ENCODE results near the gene NDST1.

NDST1 gene

DNA sequence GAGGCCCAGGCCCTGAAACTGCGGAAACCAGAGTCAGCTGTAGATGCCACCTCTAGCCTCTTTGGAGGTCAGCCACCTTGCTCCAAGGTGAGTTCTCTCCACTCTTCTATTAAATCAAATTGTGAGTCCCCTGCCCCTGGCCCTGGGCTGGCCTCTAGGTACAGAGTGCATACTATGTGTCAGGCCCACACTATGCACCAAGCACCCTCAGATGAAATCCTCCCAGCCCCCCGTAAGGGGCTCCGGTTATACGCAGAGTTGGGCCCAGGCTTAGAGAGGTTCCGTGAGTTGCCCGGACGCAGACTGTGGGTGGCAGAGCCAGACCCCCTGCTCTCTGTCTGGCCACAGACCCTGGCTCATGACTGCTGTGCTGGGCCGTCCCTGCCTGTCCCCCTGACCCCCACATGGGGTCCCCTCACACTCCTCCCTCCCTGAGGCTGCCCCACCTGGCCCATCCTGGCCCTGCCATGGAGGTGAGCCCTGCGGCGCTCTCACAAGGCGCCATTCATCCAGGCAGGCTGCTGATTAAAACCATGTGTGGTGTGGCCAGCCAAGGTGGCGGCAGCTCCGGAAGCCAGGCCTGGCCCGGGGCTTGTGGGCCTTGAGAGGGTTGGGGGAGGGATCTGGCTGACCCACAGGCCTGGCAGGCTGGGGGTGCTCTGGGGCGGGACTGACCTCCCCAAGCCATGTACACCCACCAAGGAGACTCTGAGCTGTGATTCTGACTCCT, 67.1 kb downstream of the NDST1 start:
- DNase-seq, result no peak

DNA sequence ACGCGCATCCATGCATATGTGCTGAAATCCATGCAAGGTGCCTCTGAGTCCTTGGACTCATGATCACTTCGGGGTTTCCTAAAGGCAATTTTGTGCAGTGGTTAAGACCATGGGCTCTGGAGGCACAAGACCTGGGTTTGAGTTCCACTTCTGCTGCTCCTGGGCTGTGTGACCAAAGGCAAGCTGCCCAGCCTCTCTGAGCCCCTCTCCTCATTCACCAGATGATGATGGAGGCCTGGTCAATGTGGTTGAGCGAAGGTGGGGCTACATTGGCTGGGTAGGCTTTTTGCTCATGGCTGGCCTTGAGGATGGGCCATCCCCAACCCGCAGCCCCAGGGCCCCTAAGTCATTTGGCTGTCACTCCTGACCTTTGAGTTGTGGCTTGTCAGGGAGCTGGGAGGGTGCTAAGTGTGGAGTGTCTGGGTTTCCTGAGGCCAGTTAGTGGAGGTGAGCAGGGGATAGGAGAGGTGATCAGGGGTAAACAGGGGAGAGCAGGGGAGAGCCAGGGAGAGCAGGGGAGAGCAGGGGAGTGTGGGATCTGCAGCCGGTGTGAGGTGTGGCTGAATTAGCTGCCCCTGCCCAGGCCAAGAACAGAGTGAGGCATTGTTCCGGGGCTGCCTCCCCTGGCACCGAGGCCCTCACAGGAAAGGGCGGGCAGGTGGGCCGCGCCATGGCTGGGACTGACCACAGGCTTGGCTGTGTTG, 68.0 kb downstream of the NDST1 start:
- no peak for DNase-seq

DNA sequence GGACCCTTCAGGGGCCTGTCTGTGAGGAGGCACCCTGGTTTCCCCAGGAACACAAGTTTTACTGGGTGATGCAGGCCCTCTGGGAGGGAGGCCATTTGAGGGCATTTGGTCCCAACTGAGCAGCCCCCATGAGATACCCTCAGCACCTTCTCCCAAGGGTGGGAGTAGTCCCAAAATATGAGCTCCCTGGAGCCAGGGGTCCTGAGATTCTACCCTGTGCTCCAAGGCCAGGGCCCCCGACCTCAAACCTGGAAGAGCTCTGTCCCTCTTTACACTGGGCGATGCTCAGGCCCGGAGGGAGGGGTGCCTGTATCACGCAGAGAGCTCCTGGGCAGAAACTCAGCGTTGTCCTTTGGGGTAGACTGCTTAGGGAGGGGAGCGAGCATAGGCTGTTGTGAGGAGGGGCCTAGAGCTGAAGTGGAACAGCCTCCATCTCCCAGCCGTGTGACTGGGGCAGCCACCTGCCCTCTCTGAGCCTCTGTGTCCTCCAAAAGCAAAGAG, 68.6 kb downstream of the NDST1 start:
- no peak for DNase-seq

DNA sequence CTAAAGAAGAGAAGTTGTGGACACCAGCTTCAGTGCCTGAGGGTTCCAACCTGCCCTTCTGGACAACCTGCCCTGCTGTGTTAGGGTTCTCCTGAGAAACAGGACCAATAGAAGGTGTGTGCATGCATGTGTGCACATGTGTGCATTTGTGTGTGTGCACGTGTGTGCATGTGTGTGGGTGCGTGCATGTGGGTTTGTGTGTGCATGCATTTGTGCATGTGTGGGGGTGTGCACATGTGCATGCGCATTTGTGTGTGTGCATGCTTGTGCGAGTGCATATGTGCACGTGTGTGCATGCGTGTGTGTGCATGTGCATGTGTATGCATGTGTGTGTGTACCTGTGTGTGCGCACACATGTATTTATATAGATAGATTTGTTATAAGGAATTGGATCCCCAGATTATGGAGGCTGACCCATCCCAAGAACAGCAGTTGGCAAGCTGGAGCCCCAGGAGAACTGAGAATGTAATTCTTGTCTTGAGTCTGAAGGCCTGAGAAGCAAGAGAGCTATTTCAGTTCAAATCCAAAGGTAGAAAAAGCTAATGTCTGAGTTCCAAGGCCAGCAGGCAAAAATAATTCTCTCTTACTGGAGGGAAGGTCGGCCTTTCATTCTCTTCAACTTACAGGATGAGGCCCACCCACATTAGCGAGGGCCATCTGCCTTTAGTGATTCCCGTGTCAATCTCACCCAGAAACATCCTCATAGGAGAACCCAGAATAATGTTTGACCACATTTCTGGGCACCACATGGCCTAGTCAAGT, 69.6 kb downstream of the NDST1 start:
- no peak for DNase-seq

DNA sequence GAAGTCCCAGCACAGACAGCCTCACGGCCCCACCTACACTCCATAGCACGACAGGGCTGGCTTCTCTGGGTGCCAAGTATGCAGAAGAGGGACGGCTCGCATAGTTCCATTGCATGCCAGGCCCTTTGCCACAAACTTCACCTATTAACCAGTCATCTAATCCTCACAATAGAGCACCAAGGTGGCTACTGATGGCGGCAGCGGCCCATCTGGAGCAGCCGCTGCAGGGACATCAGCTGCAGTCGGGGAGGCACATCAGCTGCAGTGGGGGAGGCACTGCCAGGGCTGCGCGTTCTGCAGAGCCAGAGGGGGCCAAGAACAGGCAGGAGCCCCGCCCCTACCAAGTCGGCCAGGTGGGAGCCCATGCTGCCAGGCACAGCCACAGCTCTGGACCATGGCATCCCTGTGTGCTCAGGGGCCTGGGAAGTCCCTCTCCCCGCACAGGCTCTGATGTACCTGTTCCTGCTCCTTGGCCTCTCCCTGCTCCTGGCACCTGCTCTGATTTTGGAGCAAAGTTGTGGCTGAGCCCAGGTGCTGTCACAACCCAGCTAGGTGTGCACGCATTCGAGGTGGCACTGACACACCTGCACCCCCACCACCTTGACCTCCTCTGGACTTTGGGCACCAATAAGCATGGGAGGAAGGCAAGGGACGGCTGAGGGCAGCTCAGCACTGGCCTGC, 71.0 kb downstream of the NDST1 start:
- no peak for DNase-seq

DNA sequence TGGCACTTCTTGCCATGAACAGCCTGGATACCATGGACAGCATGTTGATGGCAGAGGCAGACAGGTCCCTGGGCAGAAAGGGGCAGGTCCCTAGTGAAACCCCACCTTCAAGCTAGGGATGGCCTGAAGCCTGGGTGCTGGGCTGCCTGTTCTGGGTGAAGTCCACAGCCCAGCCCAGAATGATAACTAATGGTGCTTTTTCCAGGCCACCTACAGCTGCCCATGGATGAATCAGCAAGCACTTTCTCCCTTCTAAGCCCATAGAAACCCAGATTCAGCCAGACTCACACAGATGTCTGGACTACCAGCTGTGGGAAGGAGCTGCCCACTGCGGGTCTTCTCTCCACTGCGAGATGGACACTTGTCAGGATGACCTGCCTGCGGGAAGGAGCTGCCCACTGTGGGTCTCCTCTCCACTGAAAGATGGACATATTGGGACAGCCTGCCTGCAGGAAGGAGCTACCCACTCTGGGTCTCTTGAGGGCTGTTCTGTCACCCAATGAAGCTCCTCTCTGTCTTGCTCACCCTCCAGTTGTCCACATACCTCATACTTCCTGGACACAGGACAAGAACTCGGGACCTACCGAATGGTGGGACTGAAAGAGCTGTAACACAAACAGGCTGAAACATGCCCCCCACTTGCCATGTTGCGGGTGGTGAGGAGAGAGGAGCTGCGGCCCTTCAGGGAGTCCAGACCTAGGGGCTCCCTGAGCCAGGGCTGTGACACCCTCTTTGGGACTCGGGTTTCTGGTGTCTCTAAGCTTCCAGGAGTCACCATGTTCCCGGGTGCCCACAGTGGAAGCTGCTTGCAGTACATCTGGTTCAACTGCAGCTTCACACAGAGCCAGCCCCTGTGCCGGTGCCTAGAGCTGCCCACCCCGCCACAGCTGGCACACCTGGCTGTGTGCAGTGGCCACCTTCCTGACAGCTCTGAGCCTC, 71.8 kb downstream of the NDST1 start:
- DNase-seq, result no peak

DNA sequence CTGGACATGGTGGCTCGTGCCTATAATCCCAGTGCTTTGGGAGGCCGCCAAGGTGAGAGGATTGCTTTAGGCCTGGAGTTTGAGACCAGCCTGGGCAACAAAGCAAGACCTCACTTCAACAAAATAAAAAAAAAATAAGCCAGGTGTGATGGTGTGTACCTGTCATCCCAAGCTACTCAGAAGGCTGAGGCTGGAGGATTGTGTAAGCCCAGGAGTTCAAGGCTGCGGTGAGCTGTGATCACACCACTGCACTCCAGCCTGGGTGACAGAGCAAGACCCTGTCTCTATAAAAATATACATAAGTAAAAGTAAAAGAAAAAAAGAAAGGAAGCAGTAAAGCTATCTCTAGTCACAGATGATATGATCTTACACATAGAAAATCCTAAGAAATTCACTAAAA, 73.0 kb downstream of the NDST1 start:
- DNase-seq, result no peak

DNA sequence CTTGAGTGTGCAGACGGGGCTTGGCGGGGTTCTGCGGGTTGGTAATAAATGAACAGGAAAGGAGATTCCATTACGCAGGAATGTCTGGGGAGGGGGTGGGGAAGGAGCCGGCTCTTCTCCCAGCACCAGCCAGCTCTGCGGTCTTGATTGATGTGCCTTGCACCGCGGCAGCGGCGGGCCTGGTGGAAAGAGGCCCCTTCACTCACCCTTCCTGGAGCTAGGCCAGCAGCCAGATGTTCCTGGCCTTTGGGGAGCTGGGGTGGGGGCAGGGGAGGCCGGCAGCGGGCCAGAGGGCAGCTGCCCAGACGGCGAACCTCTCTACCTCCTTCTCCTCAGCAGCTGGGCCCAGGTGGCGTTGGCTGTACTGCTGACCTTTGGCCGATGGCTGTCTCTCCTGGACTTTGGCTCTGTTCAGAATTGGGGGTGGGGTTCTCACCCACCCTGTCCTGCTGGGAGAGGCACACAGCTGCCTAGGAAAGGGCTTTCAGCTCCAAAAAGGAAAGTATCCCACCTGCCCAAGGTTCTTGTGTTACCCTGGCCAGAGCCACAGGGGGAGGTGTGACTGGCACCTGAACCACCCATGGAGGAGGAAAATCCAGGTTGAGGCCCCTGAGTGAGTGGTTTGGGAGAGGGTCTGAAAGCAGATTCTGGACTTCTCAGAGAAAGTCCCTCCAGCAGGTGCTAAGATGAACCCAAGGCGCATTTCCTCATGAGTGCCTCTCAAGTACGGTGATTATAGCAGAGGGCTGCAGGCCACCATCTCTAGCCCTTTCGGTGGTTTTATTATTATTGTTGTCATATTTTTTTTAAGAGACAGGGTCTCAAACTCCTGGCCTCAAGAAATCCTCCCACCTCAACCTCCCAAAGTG, 74.5 kb downstream of the NDST1 start:
- no peak for DNase-seq

DNA sequence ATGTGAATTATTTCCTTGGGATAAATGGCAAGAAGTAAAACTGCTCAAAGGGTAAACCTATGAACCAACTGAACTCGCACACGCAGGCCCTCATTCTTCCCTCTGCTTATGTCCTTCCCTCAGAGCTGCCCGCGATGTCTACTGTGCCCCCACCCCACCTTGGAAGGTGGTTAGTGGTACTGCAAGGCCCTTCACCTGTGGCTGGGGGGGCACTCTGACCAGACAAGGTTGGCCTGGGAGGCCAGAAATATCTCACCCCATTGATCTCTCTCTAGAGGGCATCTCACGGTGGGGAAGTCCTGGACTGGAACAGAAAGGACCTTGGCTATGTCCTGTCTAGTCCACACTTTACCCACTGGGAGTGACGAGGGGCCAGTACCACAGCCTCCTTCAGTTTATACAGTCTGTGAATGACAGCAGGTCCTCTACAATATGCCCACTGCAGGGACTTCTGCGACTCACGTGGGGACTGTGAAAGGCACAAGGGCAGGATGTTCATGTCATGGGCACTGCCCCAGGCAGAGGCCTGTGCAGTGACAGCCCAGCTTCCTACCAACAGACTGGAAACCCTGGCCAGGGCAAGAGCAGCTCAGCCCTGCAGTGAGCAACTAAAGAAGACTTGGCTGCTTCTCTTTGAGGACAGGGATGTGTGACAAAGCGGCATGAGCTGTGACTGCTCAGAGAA, 75.8 kb downstream of the NDST1 start:
- no peak for DNase-seq

DNA sequence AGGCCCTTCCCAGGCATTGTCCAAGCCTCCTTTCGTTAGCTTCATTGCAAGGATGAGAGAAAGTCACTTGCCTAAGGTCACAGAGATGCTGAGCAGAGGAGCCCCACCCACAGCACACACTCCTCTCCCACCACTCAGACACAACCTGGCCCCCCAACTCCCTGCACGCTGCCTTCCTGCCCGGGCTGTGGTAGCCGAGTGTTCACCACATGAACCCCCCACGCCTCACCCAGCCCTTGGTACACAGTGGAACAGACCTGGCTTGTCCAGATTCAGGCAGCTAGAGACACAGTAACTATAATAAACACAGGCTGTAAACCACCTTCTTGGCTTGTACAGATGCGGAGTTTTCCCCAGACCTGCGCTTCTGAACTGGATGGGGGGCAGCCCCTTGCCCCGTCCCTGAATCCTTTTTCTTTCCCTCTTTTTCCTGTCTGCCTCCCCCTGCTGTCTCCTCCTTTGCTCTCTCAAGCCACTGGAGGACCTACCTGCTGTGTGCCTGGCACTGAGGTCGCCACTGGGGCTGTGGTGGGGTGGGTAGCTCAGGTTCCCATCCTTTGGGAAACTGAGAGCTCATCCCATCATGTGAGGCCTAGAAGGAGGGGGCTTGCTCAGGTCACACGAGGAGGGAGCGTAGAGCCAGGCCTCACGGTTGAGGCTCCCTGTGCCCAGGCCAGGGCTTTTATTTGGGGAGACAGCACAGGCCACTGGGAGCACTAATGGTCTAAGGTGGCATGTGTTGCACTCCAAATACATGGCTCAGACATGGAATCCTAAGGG, 76.8 kb downstream of the NDST1 start:
- no peak for DNase-seq

DNA sequence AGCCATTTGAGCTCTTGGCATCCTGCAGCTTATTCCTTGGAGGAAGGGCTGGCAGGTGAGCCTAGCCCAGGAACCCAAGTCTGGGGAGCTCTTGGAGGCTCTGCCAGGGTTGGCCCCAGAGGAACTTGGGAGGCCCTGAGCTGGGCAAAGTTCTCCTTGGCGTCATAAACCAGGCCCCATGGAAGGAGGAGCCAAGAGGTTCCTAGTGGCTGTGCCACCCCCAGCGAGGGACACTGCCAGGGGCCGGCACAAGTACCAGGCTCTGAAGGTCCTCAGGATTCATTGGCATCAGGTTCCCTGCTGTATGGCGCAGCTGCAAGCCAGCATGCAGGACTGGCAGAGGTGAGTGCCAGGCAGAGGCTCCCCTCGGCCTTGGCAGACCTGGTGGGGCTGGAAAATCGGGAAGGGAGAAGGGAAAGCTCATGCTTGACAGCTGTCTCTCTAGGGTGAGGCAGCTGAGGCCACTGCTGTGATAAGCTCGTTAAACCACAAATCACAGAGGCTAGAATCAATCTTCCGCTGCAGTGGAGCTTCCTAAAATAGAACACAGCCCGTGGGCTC, 77.9 kb downstream of the NDST1 start:
- DNase-seq, result no peak

DNA sequence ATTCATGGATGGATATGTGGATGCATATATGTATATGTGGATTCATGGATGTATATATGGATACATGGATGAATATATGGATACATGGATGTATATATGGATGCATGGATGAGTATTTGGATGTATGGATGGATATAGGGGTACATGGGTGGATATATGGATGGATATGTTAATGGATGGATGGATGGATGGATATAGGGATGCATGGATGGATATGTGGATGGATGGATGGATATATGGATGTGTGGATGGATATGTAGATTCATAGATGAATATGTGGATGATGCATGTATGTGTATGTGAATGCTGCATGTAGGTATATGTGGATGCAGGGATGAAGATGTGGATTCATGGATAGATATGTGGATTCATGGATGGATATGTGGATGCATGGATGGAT, 79.1 kb downstream of the NDST1 start:
- no peak for DNase-seq

DNA sequence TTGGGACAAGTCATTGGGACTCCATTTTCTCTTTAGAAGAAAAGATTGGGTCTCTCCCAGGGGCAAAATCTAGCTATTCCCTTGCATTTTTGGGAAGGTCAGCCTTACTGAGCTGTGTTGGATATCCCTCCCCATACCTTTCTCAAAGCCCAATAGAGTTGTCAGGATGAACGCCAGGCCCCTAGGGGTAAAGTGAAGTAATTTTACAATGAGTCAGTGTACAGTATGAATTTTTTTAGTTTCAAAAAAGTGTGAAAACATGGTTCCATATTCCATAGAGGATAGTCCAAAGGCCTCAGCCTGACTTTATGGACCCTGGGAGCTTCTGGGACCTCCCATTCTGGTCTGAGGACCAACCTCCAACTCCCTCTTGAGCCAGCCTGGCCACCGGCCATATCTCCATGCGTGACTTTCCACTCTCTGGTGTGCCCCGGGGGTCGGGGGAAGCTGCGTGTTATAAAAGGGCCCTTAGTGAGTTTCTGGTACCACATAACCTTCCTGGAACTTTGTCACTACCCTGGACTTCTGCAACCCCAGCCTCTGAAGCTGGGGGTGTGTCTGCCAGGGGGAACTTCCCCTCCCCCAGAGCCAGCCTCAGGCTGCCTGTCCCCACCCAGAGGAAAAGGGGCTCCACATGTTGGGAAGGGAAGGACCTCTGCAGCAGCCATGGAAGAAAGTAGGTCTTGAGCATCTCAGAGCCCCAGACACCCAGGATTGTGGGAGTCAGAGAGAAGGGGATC, 80.1 kb downstream of the NDST1 start:
- DNase-seq, result no peak

DNA sequence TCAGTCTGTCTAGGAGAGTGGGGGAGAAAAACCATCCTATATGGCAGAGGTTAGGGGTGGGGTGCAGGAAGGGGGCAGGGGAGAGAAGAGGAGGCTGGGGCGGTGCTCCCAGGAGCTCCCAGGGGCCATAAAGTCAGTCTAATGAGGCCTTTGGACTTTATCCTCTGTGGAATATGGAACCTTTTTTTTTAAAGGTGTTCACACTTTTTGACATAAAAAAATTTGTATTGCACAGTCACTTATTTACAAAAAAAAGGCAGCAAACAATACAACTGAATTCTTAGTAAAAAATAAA, 80.6 kb downstream of the NDST1 start:
- DNase-seq, result no peak

DNA sequence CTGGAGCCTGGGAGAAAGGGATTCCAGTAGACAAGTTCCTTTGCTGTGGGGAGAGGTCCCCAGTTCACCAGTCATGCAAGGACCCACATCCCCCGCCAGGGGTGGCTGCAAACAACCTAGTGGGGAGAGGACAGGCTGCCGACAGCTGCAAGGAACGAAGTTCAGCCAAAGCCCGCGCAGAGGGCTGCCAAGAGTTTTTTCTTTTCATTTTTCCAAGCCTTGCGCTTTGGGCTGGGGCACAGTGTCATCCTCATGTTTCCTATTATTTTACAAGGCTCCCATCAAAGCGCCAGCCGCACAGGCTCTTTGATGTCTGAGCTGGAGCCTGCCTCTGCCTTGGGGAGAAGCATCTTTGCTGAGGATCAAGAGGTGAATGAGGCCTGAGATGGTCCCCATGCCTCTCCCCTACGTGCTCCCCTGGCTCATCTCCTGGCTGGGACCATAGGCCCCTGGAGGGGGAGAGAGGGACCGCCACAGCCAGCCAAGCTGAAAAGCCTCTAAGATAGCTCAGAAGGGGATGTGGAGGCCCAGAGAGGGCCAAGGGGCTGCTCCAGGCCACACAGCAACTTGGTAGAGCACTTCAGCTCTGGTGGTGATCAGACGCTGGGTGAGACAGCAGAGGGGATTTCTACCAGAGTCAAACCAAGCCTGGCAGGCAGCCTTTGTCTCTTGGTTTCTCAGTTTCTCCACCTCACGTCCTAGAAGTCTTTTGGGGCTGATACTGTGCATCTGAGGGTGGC, 82.1 kb downstream of the NDST1 start:
- DNase-seq, result peak; percentile 52 to 82

DNA sequence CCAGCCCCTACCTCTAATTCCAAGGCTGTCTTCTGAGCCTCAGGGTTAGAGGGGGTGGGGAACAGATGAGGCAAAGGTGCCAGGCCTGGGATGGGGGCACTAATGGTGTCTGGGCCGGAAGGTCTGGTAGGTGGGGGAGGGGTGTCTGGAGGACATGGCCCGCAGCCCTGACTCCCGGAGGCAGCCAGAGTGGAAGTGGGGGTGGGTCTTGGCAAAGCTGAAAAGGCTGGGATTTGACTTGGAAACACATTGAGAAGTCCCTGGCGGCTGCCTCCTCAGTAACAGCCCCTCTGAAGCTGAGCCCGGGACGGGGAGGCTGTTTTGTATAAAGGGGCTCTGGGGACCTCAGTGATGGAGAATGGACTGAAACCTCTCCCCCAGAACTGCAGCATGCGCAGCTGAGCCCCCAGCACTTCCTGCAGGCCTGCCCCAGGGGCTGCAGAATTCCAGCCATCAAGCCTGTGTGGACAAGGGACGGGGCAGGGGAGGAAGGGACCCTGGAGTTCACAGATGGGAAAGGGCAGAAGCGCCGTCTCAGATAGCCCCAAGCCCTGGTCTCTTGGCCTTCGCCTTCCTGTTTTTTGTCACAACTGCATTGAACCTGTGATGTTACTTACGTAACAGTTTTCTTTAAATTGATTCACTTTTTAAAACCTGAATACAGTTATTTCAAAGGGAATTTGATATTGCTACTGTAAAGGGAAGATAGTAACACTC, 83.2 kb downstream of the NDST1 start:
- DNase-seq, result peak in 1 of 2 experiments; percentile 72

DNA sequence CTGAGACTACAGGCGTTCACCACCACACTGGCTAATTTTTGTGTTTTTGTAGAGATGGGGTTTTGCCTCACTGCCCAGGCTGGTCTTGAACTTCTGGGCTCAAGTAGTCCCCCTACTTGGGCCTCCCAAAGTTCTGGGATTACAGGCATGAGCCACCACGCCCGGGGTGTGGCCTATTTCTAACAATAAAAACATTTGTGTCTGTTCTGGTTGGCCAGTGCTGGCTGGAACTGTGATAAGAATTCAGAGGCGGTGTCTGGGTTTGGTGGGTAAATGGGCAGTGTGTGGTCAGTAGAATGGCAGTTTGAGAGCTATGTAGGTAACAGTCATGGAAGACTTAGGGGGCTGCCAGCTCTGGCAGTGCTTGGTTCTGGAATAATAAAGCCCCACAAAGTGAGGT, 85.7 kb downstream of the NDST1 start:
- DNase-seq, result no peak

Data from NCI-H446 (cell line).